Ovary (tissue), 3 donors: ENCODE results near the gene PIAS1.

ENCODE experiments used
- CTCF ChIP-seq, 3 donors: fragments of 450-650 bp in 2 of 3; fragments of 200-600 bp in 1 of 3; IDR thresholded peaks; one replicate each; pipeline versions ENCODE4 v1.5.1 to v1.8.0; 2016 to 2022; ENCODE audit warnings: antibody characterized with exemption in 3 of 3, mild to moderate bottlenecking in 1 of 3
- EP300 ChIP-seq: sonication (generic); formaldehyde crosslinking; IDR thresholded peaks from one replicate; pipeline ENCODE4 v1.6.1; 2017; ENCODE audit warnings: antibody characterized with exemption
- POLR2A ChIP-seq: fragments of 450-650 bp; IDR thresholded peaks from one replicate; pipeline ENCODE4 v1.6.1; 2017; ENCODE audit warnings: antibody characterized with exemption, mild to moderate bottlenecking, moderate library complexity
- donor health status: DM: no; HTN: no; CAD: no.

GRCh38 chr15:68034081-68034480 is 20.0 kb upstream of the PIAS1 start:
- TF ChIP-seq CTCF (IDR thresholded peaks at IDR 0.05): no peak
- no peak for TF ChIP-seq EP300
- no peak for TF ChIP-seq POLR2A
